GM12892 (cell line): ENCODE measurements around the gene ZNF496.

Experiments used
- POLR2A ChIP-seq: IDR thresholded peaks from 2 replicates; pipeline ENCODE4 v1.6.1; 2011; ENCODE audit warnings: low read depth, low read length, control low read depth
- POLR2AphosphoS5 ChIP-seq: IDR thresholded peaks from 2 replicates; pipeline ENCODE4 v1.6.1; 2011; ENCODE audit warnings: low read depth, low read length, control low read depth
- TAF1 ChIP-seq: IDR thresholded peaks from 2 replicates; pipeline ENCODE4 v1.6.1; 2011; ENCODE audit warnings: low read depth, mild to moderate bottlenecking, control low read depth, low read length, borderline replicate concordance

DNA sequence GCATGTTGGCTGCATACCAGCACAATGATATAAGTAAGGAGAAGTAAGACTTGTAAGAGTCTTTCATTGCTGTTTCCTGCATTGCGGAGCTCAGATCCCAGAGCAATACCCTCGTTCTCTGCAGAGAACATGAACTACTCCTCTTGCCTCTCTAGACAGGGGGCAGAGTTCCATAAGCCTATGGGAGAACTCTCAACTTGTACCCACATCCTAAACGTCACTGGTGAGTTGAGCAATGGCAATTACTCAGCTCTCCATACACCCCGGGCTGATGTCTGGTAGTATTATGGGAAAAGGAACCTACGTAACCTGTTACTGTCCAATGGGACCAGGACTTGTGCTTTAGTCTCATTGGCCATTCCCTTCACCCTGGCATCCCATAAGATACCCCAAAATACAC, 27.3 kb upstream of the ZNF496 start:
- no peak for TF ChIP-seq POLR2A
- TF ChIP-seq TAF1, result no peak
- TF ChIP-seq POLR2AphosphoS5, result no peak
